Upper lobe of left lung (tissue), 4 donors: Measurements from ENCODE around the gene COG4.
"Not testable (repeated sequence)": the region's sequence is repeated elsewhere in the genome, so short reads cannot be mapped to it uniquely, and the experiment has no call there.

Experiments used
- CTCF ChIP-seq, 6 experiments: fragments of 450-650 bp in 4 of 6; fragments of 200-600 bp in 2 of 6; sonication (generic) in 2 of 6; IDR thresholded peaks; one replicate each; pipeline ENCODE4 v1.5.1; 2016 to 2019; ENCODE audit warnings: antibody characterized with exemption in 6 of 6
- EP300 ChIP-seq, 4 donors: sonication (generic); formaldehyde crosslinking; IDR thresholded peaks; one replicate each; pipeline ENCODE4 v1.5.1; 2017; ENCODE audit warnings: antibody characterized with exemption in 4 of 4, control low read depth in 2 of 4
- POLR2A ChIP-seq, 4 donors: fragments of 450-650 bp; IDR thresholded peaks; one replicate each; pipeline ENCODE4 v1.5.1; 2016 to 2017; ENCODE audit warnings: antibody characterized with exemption in 4 of 4, mild to moderate bottlenecking in 2 of 4

GRCh38 chr16:70451004-70451340, 72.4 kb downstream of the COG4 start:
- TF ChIP-seq CTCF, POLR2A, EP300 (IDR thresholded peaks at IDR 0.05): not testable (repeated sequence)
